Activated T-helper 1 cell treated with Interleukin-2 at 50 U/mL for 16 hours (primary cell): Measurements from ENCODE around the gene RHD.
"Not testable (repeated sequence)": the region's sequence is repeated elsewhere in the genome, so short reads cannot be mapped to it uniquely, and the experiment has no call there.

Experiments used
- DNase-seq: peaks from one replicate; pipeline ENCODE4 v3.0.0-alpha.2; 2020; ENCODE audit warnings: low read depth

RHD gene

DNA sequence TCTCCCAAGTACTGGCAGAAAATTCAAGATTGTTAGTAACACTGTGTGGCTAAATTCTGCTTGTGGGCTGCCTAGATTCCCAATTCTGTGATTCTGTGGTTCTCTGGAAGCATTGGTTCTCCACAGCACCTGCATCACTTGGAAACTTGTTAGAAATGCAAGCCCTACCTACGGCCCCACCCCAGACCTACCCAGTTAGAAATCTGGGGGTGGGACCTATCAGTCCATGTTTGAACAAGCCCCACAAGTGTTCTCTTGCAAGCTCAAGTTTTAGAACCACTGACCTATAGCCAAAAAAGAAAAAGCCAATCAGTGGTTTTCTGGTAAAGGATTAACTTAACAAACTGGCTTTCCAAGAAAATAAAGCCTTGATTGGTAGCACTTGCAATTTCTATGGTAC lies 35.9 kb downstream of the RHD start:
- DNase-seq = not testable (repeated sequence)

GRCh38 chr1:25309085-25309484 lies 36.8 kb downstream of the RHD start:
- not testable (repeated sequence) for DNase-seq

DNA sequence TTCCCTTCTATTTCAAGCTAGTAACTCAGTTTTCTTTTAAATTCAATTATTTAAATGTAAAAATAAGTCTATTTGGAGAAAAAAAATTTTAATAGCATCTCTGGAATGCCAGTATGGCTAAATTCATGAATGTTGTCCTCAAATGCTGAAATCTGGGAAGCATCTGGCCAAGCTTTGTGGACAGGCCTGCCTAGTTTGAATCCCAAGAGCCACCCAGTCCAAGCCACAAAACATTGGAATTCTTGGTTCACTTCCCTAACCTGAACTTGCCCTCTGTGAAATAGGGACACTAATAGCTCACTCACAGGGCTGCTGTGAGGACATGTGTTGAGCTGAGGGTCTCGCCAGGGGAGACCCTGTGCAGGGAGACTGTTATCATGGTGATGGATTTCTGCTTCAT lies 37.2 kb downstream of the RHD start:
- DNase-seq = not testable (repeated sequence)

DNA sequence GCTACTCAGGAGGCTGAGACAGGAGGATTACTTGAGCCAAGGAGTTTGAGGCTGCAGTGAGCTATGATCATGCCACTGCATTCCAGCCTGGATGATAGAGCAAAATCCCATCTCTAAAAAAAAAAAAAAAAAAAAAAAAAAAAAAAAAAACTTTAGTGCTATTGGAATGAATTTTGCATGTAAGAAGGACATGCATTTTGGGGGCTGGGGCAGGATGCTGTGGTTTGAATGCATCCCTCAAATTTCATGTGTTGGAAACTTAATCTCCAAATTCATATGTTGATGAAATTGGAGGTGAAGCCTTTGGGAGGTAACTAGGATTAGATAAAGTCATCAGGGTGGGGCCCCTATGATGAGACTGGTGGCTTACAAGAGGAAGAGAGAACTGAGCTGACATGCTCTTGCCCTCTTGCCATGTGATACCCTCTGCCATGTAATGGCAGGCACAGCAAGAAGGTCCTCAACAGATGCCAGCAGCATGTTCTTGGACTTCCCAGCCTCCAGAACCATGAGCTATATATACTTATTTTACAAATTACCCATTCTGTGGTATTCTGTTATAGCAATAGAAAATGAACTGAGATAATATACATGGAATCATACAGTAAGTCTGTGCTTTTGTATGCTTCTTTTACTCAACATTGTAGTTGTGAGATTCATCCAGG lies 40.6 kb downstream of the RHD start:
- not testable (repeated sequence) for DNase-seq

- not testable (repeated sequence) for DNase-seq
Observed at GRCh38 chr1:25320314-25320938, 48.1 kb downstream of the RHD start.

- not testable (repeated sequence) for DNase-seq
Observed at GRCh38 chr1:25322127-25322526, 49.8 kb downstream of the RHD start.

DNA sequence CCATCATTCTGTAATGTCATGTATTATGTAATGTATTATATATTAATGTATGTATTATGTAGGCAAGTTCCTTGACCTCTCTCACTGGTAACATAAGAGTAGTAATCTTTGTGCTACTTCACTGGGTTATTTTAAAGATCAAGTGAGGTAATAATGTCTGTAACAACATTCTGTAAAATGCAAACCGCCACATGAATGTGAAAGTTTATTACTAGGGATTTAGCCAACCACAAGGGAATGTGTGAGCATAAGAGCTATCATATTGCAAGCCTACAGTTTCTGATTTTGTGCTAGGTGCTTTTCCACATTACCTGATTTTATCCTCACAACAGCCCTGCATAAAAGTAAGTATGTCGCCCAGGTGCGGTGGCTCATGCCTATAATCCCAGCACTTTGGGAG lies 52.1 kb downstream of the RHD start:
- DNase-seq = not testable (repeated sequence)

DNA sequence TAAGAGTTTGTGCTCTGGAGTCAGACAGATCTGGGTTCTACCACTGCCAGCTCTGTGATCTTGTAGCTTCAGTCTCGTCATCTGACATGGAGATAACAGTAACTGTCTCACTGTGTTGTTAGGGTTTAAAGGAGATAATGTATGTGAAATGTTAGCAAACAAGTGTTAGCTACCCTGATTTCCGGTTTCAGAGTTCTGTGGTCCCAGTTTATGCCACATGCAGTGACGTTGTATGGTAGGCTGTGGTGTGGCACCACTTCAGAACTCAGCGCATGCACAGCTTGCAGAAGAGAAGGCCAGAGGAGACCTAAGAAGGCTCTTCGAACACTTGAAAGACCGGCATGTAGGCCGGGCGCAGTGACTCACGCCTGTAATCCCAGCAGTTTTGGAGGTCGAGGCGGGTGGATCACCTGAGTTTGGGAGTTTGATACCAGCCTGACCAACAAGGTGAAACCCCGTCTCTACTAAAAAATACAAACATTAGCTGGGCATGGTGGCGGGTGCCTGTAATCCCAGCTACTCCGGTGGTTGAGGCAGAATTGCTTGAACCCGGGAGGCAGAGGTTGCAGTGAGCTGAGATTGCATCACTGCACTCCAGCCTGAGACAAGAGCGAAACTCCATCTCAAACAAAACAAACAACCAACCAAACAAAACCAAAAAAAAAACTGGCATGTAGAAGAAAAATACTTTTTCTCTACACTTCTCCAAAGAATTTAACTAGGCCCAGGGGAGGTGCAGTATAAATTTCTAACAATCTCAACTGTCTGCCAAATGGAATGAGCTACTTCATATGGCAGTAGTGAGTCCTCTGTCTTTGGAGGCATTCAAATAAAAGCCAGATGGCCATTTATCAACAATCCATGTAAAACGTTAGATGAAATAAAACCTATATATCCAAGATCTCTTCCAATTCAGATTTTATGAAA lies 55.8 kb downstream of the RHD start:
- DNase-seq = not testable (repeated sequence)

GRCh38 chr1:25328791-25329185 lies 56.5 kb downstream of the RHD start:
- DNase-seq = not testable (repeated sequence)

GRCh38 chr1:25329336-25329735 lies 57.0 kb downstream of the RHD start:
- not testable (repeated sequence) for DNase-seq

- not testable (repeated sequence) for DNase-seq
Observed at GRCh38 chr1:25329950-25330349, 57.6 kb downstream of the RHD start.

DNA sequence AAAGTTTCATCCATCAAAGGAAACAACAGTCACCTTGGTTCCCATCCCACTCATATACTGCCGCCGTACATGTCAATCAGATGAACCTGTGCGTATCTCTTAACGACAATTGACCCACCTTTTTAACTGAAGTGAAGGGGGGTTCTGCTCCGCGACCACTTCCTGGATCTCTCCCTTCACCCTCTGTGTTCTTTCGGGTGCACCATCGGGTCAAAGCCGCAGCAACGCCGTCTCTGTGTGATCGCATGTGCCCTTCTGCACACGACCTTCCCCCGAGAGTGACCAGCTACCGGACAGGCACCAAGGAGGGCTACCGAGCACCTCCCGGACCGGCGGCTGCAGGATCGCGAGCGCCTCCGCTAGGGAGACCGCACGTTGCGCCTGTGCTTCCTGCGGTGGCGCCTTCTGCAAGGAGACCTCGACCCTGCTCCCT lies 64.6 kb downstream of the RHD start:
- DNase-seq = not testable (repeated sequence)

GRCh38 chr1:25337483-25338187 lies 65.3 kb downstream of the RHD start:
- not testable (repeated sequence) for DNase-seq

DNA sequence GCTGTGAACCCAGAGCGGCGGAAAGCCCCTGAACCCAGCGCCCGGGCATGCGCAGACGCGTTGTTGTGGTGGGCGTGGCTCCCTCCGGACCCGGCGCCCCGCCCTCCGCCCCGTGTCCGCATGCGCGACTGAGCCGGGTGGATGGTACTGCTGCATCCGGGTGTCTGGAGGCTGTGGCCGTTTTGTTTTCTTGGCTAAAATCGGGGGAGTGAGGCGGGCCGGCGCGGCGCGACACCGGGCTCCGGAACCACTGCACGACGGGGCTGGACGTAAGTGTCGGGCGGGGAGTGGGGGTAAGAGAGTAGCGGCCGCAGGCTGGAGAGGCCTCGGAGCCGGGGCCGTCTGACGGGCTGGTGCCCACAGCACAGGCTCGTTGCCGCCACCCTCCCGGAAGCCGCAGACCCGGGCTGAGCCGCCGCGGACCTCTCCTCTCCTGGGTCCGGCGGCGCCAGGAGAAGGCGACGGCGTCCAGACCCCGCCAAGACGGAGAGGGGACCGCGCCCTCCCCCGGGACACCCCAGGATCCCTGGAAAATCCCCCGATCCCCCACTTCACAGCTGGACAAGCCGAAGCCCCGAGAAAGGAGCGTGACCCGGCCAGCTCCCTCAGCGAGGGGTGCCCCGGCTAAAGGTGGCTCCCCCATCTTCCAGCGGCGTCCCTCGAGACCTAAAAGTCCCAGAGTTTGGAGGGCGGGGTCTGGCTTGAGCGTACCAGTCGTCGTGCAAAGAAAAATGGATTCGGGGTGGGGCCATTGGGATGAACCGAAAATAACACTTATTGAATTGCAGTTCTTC lies 66.1 kb downstream of the RHD start, which contains the start of gene TMEM50A:
Gene TMEM50A, plus strand, starts transcription at position 147 of the 794 bp plus-strand sequence. CDS start 2,153 bp downstream, outside the sequence.
- peak; percentile 87 for DNase-seq

DNA sequence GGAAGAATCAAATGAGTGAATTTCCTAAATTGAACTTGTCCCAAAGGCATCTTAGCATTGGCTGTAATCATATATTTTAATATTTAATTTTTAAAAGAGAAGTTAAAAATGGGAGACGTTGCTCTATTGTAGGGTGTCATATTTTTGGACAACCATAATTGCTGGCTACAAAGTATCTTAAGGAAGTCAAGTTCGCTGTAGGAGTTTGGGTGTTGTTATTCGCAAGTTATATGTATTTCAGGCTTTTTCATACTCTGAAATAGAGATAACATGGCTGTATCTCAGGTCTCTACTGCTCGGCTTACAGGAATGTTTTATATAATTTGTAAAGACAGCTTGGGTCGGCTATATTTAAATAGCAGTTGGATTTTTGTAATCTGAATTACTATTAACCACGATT lies 66.7 kb downstream of the RHD start:
- DNase-seq = no peak

DNA sequence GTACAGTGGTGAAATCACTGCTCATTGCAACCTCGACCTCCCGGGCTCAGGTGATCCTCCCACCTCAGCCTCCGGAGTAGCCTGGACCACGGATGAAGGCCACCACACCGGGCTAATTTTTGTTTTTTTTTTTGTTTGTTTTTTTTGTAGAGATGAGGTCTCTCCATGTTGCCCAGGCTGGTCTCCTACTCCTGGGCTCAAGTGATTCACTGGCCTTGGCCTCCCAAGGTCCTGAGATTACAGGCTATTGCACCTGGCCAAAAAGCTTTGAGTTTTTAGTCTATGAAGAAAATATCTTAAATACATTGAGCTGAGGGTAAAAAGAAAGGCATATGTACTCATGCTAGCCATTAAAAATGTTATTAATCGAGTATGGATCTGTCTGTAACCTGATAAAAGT lies 69.4 kb downstream of the RHD start:
- DNase-seq = no peak

GRCh38 chr1:25342846-25343245 lies 70.5 kb downstream of the RHD start:
- no peak for DNase-seq

- no peak for DNase-seq
Observed at GRCh38 chr1:25343872-25344271, 71.6 kb downstream of the RHD start.

DNA sequence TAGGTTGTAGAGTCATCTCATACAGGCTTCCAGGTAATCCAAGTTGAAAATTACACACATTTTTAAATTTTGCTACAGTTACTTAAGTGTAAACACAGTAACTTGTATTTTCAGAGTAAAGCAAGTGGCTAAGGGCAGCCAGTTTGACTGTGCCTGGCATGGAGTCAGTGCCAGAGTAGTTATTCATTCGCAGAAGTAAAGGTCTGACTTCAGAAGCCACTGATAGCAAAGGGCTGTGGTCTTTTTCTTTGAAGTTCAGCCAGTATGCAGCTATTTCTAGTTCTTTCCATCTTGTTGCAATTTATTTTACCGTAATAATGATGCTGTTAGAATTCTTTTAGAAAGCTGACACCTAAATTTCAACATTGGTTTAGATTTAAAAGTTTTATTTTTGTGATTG lies 75.2 kb downstream of the RHD start:
- no peak for DNase-seq

DNA sequence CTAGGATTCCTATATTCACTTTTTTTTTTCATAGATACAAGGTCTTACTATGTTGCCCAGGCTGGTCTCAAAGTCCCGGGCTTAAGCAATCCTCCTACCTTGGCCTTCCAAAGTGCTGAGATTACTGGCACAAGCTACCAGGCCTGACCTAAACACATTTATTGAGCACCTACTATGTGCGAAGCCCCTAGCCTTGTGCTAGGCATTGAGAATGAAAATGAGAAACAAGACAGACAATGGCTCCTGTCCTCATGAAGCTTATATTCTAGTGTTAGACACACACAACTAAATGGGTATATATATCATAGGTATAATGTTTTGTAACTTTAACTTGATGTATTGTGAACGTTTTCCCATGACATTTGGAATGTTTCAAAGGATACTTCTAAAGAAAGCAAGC lies 77.3 kb downstream of the RHD start:
- DNase-seq = no peak

DNA sequence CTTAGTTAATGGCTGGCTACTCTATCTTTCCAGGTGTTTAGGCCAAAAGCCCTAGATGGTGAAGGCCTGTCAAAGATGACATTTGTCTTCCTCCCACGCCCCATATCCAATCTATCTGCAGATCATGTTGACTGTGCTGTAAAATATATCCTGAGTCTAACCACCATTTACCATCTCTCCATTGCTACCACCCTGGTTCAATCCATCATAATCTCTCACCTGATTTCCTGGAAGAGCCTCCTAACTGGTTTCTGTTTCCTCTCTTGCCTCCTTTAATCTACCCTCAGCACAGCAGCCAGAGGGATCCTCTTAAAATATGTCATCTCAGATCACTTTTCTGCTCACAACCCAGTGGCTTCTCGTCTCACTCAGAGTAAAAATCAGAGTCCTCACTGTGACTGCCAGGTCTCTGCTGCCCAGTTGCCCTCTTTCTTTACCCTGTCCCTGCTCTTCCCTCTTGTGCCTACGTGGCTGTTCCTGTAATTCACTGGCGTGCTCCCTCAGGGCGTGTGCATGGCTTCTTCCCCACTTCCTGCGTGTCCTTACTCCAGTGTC lies 83.6 kb downstream of the RHD start:
- no peak for DNase-seq
